Left kidney (tissue), 2 donors: ENCODE results near the gene NQO1. TPM values are rescaled to one million over a fixed set of nuclear protein-coding genes. Genes with fewer than 3 reads are reported as not detected.

Source experiments
- DNase-seq: peaks from one replicate; pipeline ENCODE4 v3.0.0-alpha.2; 2013
- polyA plus RNA-seq: library from polyadenylated mRNA; unstranded; fragments of 120-200 nt; gene quantifications from one replicate; pipeline ENCODE4 v1.2.1, GENCODE V29; 2013; ENCODE audit not compliant: insufficient read length

Gene NQO1
- polyA plus RNA-seq, 1 donor: 24.4 TPM

DNA sequence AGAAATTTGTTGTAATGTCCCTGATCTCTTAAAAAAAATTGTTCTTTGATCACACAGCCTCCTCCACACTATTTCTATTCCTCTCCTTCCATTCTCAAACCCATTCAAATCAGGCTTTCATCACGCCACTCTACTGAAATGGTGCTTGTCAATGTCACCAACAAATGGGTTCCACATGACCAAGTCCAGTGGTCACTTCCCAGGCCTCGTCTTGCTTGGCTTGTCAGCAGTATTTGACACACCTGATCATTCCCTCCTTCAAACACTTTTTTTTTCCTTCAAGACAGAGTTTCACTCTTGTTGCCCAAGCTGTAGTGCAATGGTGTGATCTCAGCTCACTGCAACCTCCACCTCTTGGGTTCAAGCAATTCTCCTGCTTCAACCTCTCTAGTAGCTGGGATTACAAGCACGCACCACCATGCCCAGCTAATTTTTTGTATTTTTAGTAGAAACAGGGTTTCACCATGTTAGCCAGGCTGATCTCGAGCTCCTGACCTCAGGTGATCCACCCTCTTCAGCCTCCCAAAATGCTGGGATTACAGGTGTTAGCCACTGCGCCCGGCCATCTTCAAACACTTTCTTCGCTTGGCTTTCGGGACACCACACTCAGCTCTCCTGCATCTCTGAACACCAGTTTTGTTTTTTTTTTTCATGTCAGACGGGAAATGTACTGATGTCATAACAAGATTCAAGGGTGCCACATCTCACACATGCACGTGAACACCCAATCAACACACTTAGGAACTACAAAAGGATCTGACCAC is 18.3 kb downstream of the NQO1 start:
- no peak for DNase-seq

DNA sequence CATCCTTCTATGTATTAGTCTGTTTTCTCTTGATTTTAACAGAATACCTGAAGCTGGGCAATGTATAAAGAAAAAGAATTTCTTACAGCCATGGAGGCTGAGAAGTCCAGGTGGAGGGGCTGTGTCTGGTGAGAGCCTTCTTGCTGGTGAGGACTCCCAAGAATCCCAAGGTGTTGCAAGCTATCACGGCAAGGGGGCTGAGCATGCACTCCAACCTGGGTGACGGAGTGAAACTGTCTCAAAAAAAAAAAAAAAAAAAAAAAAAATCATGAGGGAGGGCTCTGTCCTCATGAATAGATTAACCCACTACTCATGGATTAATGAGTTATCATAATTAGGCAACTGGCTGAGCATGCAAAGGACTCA is 19.4 kb downstream of the NQO1 start:
- DNase-seq: no peak

DNA sequence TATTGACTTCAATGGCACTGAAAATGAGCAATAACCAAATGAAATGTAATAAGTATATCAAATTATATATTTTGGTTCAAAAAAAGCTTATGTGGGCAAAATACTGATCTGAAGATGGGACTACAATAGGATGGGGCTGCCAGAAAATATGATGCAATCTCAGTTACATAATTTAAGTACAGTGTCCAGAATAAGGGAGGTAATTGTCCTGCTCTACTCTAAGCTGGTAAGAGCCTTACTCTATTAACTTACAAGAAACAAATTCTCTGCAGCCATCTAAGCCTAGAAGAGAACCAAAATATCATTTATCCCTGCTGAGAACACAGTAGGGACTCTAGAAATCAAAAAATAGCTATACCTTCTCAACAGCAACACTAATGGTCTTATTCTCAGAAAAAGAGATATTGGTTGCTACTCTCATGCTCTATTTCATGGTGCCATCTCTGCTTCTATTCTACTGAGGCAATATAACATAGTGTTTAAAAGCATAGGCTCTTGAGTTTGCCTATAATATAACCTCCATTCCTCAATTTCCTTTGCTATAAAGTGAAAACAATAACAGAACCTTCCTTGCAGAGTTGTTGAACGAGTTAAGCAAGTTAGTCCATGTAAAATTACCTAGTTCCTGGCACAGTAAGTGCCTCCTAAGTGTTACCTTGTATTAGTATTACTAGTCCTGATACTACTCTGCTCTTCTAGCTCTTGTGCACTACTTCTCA is 19.9 kb downstream of the NQO1 start:
- DNase-seq: no peak

DNA sequence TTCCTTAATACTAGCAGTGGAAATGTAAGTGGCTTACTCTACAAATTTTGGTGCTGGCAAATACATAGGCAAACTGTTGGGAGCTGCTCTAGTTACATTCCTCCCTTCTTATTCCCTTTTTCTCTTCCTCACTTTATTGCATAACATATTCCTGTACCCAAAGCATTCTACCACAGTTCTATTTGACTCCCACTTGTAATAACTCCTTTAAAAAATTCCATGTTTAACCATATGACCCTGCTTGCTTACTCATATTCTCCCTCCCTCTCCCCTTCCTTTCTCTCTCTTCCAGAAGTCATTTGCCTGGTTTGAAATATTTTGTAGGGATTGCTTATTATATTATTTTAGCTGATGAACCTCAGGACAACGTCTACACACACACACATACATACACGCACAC is 22.7 kb downstream of the NQO1 start:
- DNase-seq: no peak

DNA sequence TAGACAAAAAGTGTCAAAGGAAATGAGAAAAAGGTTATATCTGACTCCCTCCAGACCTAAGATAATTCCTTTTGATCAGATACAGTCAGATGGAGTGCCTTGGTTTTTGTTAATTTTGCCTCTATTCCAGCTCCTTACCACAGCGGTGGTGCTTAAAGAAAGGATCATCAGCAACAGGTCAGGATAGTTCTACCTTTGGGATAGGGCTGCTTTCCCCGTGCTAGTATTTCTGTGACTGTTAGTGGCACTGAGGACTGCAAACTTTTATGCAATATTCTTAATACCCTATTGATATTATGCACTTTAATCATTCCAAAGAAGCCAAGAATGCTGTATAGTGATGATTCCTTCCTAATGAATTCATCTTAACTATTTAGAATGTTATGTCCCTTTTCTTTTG is 24.5 kb downstream of the NQO1 start:
- DNase-seq: no peak

DNA sequence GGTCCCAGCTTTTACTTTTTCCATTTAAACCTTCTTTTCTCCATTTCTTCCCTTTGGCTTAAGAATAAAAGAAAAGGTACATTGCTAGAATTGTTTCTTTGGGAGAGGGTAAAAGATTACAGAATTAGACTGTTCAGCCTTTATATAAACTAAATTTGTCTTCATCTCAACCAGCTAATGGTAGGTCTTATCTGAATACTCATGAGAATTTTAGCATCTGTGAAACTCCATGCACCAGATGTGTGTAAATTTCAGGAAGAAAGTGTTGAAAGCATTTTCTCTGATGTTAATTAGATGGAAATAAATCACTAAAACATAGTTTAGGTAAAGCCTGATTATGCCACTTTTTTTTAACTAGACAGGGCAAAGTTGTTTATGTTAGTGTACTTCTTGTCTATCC is 24.9 kb downstream of the NQO1 start:
- no peak for DNase-seq

DNA sequence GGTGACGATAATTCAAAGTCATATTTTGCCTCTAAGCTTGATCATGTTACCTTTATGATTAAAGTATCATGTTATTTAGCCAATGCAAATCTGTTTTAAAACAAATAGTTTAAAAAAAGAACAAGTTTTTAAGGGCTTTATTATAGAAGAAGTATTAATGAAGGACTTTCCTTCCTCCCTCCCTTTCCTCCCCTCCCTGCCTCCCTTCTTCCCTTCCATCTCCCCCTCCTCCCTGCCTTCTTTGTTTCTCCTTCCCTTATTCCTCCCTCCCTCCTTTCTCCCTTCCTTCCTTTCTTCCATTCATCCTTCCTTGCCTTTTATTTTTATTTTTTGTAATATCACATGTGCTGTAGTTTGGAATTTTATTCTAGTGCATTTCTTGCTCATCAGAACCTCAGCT is 26.4 kb downstream of the NQO1 start:
- no peak for DNase-seq

DNA sequence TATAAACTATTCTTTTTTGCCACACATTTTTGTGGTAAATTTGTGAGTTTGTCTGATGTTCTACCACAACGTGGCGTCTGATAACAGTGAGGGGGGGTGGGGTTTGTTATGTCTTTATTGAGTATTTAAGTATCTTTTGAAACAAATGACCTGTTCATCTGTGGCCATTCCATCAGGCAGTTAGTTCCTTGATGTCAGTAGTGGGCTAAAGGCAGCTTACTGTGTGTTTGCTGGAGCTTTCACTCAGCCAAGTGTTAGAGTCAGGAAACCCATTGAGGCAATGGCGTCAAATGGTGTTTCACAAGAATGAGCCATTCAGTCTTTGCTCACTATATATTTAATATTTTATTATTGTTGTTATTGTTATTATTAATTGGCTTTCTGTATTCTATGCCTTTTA is 28.0 kb downstream of the NQO1 start:
- DNase-seq: no peak

DNA sequence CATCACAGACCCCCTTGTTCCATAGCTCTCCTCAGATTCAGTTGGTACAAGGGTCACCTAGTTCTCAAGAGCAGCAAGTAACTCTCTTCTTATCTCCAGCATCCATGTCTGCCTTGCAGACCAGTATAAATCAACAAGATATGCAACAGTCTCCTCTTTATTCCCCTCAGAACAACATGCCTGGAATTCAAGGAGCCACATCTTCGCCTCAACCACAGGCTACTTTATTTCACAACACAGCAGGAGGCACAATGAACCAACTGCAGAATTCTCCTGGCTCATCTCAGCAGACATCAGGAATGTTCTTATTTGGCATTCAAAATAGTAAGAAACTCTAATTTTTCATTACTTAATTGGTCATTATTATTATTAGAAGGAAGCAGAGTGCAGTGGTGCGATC is 32.4 kb downstream of the NQO1 start:
- DNase-seq: no peak

DNA sequence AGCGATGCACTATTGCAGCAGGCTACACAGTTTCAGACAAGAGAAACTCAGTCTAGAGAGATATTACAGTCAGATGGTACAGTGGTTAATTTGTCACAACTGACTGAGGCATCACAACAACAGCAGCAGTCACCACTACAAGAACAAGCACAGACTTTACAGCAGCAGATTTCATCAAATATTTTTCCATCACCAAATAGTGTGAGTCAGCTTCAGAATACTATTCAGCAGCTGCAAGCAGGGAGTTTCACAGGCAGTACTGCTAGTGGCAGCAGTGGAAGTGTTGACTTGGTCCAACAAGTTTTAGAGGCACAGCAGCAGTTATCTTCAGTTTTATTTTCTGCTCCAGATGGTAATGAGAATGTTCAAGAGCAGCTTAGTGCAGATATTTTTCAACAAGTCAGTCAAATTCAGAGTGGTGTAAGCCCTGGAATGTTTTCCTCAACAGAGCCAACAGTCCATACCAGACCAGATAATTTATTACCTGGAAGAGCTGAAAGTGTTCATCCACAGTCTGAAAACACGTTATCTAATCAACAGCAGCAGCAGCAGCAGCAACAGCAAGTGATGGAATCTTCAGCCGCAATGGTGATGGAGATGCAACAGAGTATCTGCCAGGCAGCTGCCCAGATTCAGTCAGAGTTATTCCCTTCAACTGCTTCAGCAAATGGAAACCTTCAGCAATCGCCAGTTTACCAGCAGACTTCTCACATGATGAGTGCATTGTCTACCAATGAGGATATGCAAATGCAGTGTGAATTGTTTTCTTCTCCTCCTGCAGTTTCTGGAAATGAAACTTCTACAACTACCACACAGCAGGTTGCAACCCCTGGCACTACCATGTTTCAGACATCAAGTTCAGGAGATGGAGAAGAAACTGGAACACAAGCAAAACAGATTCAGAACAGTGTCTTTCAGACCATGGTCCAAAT is 34.1 kb downstream of the NQO1 start:
- DNase-seq: no peak

DNA sequence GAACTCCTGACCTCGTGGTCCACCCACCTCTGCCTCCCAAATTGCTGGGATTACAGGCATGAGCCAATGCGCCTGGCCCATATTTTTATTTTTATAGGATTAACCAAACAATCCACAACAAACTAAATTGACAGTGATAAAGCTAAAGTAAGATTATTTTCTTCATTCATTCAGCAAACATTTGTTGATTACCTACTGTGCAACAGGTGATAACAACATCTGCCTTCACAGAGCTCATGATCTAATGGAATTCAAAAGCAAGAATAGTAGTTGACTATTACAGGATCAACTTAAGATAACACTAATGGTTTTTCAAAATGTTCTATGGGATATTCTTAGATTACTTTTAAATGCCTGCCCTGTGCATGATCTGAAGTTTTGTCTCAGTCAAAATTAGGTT is 37.8 kb downstream of the NQO1 start:
- DNase-seq: no peak

DNA sequence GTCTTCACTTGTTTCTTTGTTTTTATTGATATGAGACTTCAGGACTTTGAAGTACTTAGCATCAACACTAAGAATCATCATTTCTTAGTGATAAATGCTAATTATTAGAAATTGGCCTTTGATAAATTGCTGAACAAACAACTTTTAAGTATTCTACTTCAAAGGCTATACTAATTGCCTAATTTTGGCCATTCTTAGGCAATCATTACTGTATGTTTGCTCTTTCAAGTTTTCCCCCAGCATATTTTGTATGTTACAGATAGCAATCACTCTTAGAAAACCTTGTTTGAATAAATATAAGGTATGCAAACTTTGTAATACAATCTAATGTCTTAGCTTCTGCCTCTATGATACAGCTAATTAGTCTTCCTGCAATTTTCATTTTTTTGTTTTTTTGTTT is 46.0 kb downstream of the NQO1 start:
- DNase-seq: no peak

DNA sequence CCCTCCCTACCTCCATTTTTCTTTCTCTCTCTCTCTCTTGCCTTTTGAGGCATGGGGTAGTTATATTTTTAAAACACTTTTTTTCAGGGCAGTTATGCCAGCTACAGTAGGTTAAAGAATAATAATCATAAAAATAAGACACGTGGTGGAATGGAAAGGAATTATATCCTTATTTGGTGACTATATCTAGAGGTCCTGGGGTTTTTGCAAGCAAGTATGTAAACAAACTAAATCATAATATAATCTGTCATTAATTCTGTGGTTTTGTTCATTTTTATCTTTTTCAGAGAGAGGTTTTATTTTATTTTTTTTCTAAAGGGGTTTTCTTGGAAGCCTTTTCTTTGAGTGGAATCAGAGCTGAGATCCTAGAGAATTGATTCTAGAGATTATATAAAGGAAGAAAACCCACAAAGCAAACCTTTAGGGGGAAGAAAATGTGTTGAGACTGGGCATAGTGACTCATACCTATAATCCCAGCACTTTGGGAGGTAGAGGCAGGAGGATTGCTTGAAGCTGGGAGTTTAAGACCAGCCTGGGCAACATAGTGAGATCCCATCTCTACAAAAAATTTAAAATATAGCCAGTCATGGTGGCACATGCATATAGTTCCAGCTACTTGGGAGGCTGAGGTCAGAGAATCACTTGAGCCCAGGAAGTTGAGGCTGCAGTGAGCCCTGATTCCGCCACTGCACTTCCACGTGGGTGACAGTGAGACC is 53.2 kb downstream of the NQO1 start:
- no peak for DNase-seq

DNA sequence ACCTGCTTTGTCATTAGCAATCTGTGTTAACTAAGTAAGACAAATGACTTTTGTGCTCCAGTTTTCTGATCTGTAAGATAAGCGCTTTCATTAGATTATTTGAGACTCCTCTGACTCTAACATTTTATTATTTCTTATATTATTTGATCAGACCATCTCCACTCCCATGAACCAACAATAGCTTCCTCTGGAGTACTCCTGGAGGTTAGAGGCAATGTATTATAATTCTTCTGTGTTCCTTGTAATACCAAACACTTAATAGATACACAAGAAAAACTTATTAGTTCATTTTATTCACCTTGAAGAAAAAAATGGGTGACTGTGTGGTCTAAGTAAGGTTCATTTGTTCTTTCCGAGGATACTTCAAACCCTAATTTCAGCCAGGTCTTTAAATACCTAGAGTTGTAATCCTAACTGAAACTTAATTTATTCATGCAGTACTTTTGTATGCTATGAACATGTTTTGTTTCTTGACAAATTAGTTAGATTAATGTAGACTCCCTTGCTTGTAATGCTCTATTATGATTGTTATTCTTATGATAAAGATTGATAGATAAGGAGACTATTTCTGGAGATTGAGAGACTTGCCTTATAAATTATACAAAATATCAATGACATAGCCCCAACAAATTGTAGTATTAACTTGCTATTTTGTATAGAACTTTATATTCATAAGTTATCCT is 53.9 kb downstream of the NQO1 start:
- DNase-seq: no peak

DNA sequence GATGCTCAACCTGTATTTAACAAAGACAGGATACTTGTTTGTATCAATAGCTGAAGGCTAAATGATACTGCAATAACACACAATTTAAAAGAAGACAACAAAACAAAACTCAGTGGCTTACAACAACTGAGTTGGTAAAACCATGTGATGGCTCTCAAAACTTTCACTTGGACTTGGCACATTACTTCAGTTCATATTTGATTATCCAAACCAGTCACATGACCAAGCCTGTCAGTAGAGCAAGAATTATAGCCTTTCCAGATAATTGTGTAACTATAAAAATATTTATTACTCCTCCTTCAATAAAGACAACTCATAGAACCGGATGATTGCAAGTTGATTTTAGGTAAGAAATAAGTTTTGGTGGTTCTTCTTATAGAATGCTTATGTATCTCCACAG is 56.8 kb downstream of the NQO1 start:
- DNase-seq: no peak

DNA sequence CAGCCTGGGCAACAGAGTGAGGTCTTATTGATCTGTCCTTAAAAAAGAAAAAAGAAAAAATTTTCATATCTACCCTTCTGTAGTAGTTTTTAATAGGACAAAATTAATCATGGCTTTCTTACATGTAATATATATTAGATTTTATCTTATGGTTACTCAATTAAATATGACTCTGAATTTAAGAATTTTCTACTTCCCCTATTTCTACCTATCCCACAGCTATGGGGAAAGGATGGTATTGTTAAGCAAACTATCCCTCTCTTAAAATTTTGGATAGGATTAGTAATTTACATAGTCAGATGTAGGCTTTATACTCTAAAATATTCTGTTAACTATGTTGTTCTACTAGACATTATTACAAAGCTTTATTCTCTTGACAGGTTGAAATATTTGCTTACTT is 62.5 kb downstream of the NQO1 start:
- DNase-seq: no peak

DNA sequence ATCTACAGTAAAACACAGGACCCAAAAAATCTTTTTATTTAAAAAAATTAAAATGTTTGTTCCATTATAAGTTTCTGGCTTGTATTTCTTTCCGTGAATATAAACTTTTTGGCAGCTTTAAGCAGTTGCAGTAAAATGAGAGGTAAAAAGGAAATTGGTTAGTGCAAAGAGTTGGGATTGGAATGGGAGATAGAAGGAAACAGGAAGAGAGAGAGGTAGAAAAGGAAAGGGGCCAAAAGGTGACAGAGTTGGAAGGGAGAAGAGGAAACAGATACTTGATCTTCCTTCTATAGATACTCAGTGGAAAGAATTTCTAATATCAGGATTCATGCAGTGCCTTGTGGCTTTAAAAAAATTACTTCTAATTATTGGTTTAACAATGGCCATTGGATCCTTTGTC is 63.5 kb downstream of the NQO1 start:
- no peak for DNase-seq

DNA sequence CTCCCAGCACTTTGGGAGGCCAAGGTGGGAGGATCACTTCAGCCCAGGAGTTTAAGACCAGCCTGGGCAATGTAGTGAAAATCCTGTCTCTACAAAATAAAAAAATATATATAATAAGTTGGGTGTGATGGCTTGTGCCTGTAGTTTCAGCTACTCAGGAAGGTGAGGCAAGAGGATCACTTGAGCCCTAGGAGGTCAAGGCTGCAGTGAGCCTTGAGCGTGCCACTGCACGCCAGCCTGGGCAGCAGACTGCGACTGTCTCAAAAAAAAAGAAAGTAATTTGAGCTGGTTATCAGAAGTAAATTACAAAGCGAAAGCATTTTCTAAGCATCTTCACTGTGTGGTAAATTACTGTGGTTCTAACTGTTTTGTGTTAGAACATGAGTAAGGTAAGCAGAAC is 66.2 kb downstream of the NQO1 start:
- no peak for DNase-seq
